HG03045 (cell line): ENCODE data around the gene ZNF100.
A peak's percentile ranks its signal among the peaks of the same experiment; 100 is the strongest.
"Not testable (repeated sequence)": the region's sequence is repeated elsewhere in the genome, so short reads cannot be mapped to it uniquely, and the experiment has no call there.

ENCODE experiments used
- ATAC-seq: cut with Tn5 transposase; IDR thresholded peaks from one replicate; pipeline ENCODE4 v1.9.1; 2021; ENCODE audit warnings: mild to moderate bottlenecking, moderate library complexity; ENCODE audit not compliant: unreplicated experiment

Gene ZNF100

DNA sequence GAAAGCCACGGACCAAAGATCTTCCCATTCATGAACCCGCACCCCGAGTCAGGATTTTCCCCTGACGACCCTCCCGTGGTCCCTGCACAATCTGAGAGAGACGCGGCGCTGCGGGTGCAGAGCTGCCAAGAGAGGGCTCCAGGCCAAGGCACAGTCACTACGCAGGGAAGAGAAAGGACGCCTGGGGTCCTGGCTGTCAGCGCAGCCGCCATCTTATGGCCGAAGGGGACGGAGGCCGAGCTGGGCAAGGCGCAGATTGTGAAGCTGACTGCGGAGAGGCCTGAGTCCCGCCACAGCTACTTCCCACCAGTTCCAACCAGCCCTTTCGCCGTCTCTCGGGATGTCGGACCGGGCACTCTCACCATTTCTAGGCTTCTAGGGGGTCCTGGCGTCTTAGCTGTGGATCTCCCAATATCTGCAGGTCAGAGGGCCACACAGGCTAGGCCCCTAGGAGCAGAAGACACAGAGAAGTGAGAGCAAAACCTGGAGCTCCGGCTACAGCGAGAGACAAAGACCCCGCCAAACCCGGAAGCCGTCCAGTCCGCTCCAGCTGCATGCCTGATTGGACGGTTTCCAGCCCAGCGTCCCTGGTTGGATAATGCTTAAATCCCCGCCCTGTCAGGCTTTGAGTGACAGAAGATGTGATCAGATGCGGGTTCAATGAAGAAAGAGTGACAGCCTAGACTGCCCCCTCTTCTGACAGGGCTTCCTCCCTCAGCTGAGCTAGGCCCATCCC lies at the start of gene ZNF100:
TSS of gene ZNF100 (minus strand) at position 515 of the 736 bp plus-strand sequence. CDS start at position 365, 150 bp downstream.
- ATAC-seq = peak; percentile 97

DNA sequence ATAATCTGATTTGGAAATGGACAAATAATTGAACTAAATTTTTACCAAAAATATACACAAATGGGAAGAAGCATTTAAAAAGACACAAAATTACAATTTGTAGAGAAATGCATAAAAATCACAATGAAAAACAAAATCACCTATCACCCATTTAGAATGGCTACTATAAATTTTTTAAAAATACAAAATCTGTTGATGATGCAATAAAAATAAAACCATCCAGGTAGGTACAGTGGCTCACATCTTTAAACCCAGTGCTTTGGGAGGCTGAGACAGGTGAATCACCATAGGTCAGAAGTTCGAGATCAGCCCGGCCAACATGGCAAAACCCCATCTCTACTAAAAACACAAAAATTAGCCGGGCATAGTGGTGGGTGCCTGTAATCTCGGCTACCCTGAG lies 45.1 kb upstream of the ZNF100 start:
- no peak for ATAC-seq

DNA sequence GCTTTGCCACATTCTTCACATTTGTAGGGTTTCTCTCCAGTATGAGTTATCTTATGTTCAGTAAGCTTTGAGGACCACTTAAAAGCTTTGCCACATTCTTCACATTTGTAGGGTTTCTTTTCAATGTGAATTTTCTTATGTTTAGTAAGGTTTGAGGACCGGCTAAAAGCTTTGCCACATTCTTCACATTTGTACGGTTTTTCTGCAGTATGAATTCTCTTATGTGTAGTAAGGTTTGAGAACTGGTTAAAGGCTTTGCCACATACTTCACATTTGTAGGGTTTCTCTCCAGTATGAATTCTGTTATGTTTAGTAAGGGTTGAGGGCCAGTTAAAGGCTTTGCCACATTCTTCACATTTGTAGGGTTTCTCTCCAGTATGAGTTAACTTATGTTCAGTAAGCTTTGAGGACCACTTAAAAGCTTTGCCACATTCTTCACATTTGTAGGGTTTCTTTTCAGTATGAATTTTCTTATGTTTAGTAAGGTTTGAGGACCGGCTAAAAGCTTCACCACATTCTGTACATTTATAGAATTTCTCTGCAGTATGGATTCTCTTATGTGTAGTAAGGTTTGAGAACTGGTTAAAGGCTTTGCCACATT lies 41.1 kb upstream of the ZNF100 start:
- not testable (repeated sequence) for ATAC-seq

DNA sequence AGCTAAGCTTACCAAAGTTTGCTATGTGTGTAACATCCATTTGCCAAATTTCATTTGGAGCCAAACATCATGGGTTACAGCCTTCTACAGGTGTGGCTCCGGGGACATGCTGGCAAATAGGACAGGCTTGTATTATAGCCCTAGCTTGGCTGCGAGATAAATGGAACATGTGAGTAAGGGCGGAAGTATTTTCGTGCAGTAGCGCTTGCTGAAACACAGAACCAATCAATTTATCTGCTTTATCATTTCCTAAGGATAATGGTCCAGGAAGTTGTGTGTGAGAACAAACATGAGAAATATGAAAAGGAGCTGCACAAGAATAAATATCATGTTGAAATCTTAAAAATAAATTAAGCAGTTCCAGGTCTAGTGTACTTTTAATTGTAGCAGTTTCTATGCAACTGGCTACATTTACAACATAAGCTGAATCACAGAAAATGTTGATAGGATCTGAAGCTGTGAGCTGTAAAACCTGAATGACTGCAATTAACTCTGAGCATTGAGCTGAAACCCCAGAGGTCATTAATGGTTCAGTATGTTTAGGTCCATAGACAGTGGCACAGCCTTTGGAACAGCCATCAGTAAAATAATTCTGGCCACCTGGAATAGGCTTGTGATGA lies 22.2 kb upstream of the ZNF100 start:
- no peak for ATAC-seq

DNA sequence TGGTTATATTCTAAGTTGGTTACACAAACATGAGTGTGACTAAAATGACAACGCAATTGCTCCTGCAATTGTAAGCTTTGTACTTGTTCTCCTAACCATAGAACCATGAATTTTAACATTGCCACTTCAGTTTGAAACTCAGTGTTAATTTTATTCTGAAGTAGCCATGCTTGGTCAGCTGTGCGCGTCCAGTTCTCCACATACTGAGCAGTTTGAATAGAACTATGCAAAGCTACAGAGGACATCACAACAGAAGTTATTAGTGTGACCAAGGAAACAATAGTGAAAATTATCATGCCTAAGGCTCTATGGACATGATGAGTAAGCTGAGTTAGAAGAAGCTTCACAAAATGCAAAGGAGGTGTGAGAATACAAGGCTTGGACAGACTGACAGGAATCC lies 19.6 kb upstream of the ZNF100 start:
- ATAC-seq = no peak

DNA sequence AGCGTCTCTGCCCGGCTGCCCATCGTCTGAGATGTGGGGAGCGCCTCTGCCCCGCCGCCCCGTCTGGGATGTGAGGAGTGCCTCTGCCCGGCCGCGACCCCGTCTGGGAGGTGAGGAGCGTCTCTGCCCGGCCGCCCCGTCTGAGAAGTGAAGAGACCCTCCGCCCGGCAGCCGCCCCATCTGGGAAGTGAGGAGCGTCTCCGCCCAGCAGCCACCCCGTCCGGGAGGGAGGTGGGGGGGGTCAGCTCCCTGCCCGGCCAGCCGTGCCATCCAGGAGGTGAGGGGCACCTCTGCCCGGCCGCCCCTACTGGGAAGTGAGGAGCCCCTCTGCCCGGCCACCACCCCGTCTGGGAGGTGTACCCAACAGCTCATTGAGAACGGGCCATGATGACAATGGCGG lies 8.4 kb upstream of the ZNF100 start:
- ATAC-seq = not testable (repeated sequence)

DNA sequence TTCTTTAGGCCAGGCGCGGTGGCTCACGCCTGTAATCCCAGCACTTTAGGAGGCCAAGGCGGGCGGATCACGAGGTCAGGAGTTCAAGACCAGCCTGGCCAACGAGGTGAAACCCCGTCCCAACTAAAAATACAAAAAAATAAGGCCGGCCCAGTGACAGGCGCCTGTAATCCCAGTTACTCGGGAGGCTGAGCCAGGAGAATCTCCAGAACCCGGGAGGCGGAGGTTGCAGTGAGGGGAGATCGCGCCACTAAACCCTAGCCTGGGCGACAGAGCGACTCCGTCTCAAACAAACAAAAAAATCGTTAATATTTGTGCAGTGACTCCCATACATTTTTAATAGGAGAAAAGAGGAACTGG lies 694 bp downstream of the ZNF100 start:
- not testable (repeated sequence) for ATAC-seq

DNA sequence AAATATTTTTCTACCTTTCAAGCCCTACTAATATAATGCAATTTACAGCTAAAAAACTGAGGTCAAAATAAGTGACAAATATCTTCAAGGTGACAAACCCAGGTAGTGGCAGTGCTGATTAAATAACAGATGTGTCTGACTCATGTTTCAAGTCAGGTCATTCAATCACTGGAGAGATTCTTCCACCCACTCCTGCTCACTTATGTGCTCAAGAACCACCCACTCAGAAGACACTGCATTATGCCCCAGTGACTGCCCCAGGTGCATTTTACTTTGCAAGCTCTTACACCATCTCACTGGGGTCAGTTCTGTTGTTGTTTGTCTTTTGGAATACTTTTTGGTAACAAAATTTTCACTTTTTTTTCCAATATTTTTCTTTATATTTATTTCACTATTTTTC lies 2.2 kb downstream of the ZNF100 start:
- ATAC-seq = no peak

DNA sequence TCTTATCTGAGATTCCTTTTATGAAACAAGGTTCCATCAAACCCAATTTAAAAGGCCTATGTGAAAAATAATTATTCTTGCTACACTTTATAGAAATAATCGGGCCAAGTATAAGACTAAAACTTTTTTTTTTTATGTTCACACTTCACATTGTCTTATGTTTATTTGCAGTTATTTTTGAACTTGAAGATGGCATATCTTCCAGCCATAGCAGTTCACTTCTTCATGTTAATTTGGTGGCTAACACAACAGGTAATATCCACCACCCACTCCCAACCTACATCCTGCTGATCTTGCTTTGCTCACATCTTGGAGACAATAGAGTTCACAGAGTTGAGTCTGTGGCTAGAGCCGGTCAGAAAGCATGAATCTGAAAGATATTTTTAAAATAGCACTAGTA lies 5.8 kb downstream of the ZNF100 start:
- not testable (repeated sequence) for ATAC-seq

DNA sequence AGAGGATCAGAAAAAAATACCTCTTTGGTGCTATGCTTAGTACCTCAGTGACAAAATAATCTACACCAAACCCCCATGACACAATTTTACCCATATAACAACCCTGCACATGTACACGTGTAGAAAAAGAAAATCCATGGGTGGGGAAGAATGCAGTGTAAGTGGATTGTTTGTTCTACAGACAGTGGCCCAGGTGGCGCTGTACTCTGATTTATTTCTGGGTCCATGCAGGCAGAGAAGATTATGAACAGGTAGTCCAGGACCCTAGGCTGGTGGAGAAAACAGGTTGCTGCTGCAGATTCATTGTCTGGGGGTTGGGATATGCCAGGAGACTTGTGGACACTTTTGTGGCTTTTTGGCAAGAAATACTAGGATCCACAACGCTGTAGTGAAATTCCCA lies 9.1 kb downstream of the ZNF100 start:
- no peak for ATAC-seq

DNA sequence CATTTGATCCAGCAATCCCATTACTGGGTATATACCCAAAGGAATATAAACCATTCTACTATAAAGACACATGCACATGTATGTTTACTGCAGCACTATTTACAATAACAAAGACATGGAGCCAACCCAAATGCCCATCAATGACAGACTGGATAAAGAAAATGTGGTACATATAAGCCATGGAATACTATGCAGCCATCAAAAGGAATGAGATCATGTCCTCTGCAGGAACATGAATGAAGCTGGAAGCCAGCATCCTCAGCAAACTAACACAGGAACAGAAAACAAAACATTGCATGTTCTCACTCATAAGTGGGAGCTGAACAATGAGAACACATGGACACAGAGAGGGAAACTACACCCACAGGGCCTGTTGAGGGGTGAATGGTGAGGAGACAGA lies 11.8 kb downstream of the ZNF100 start:
- ATAC-seq = not testable (repeated sequence)

DNA sequence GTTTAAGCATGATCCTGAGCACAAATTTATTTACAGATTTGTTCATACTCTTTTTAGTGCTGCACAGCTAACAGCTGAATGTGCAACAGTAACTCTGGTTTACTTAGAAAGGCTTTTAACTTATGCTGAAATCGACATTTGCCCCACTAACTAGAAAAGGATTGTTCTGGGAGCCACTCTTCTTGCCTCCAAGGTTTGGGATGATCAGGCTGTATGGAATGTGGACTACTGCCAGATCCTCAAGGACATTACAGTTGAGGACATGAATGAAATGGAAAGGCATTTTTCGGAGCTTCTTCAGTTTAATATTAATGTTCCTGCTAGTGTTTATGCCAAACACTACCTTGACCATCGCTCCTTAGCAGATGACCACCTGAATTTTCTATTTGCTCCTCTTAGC lies 16.0 kb downstream of the ZNF100 start:
- no peak for ATAC-seq

DNA sequence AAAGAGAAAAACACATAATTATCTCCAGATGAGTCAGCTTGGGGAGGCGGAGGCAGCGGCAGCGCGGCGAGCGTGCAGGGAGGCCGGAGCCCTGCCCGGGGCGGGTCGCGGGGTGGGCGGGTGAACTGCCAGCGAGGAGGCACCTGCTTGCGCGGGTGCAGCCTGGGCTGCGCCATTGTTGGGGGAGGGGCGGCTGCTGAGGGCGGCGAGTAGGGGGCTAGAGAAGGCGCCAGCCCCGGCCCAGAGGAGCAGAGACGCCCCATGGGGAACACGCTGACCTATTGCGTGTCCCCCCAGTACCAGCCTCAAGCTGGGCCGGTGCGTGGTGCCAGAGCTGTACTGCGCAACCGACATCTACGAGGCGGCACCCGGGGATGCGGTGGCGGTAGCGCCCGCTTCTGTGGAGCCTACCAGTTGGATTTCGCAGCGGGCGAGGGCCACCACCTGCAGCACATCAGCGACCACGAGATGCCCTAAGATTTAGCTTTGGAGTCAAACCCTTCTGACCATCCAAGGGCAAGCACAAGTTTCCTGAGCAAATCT lies 16.7 kb downstream of the ZNF100 start:
- ATAC-seq = no peak

DNA sequence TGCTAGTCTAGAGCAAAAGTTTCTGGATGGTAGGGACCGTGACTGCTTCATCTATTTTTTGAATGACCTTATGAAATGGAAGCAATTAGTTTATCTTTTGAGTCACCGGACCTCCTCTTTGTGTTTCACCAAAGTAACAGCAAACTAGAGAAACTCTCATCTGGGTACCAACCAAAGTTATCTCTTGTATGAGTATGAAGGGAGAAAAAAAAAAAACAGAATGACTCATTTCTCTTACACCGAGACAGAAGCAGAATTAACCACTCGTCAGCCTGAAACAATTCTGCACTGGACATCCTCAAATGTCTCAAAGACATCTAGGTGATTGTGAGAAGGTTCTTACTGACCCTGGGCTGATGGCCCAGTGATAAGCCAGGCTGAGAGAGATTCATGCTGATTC lies 18.3 kb downstream of the ZNF100 start:
- ATAC-seq = no peak

DNA sequence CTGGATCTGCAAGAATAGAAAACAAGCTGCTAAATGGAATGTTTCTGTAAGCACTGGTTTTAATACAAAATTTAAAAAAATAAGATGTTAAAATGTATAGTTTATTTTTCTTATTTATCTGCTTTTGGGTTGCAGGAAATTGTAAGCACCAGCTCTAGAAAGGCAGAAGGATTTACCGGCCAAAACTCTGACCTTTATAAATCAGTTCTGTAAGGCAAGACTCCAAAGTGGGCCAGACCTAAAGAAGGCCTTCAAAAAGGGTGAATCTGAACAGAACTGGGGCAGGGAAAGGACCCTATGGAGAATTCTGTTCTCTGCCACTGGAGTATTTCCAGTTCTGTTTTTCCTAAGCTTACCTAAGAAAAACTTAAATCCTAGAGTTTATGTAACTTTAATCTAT lies 19.3 kb downstream of the ZNF100 start:
- ATAC-seq = no peak

DNA sequence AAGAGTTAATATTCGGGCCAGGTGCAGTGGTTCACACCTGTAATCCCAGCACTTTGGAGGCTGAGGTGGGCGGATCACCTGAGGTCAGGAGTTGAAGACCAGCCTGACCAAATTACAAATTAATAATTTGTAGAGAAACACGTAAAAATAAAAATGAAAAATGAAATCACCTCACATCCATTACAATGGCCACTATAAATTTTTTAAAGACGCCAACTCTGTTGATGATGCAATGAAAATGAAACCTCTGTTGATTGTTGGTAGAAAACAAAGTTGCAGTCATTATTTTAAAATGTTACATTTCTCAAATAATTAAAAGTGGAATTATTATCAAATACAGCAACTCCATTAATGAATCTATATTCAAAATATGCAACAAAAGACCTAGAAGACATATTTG lies 26.8 kb downstream of the ZNF100 start:
- no peak for ATAC-seq

DNA sequence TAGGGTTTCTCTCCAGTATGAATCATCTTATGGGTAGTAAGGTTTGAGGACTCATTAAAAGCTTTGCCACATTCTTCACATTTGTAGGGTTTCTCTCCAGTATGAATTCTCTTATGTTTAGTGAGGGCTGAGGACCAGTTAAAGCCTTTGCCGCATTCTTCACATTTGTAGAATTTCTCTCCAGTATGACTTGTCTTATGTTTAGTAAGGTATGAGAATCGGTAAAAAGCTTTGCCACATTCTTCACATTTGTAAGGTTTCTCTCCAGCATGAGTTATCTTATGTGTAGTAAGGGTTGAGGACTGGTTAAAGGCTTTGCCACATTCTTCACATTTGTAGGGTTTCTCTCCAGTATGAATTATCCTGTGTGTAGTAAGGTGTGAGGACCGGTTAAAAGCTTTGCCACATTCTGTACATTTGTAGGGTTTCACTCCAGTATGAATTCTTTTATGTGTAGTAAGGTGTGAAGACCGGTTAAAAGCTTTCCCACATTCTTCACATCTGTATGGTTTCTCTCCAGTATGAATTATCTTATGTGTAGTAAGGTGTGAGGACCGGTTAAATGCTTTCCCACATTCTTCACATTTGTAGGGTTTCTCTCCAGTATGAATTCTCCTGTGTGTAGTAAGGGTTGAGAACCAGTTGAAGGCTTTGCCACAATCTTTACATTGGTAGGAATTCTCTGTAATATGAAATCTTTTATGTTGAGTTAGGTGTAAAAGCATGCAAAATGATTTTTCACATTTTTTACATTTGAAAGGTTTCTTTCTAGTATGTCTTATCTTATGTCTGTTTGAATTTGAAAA lies 40.2 kb downstream of the ZNF100 start:
- not testable (repeated sequence) for ATAC-seq

DNA sequence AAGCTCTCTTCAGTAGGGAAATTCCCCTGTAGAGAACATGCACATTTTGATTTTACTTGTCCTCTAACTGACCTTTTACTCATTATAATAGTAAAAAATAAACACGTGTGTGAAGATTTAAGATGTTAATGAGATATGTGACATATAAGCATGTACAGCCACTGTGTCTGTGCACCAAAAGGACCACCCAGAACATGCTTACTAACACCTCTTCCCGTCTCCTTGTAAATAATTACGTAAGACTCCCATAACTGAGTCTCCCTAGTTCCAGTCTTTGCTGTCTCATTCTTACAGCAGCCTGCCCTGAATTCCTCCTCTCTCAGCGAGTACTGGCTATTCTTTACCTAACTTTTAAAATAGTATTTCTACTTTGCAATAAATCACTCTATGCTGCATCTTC lies 53.6 kb downstream of the ZNF100 start:
- no peak for ATAC-seq

DNA sequence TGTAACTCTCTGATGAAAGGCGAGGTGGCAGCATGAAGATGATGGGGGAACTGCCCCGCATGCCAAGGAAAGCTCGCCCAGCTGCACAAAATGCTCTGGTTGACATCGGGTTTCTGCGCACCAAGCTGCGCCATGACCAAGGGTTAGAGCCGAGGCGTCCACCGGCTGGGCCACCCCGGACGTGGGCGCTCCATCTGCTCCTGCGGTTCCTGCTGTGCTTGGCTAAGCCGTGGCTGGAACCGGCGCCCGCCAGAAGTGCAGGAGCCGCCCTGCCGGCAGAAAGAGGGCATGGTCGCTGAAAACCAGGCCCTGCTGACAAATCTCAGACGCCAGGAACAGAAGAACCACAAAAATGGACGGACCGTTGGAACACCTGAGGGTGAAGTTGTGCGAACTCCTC lies 57.9 kb downstream of the ZNF100 start:
- ATAC-seq = no peak

DNA sequence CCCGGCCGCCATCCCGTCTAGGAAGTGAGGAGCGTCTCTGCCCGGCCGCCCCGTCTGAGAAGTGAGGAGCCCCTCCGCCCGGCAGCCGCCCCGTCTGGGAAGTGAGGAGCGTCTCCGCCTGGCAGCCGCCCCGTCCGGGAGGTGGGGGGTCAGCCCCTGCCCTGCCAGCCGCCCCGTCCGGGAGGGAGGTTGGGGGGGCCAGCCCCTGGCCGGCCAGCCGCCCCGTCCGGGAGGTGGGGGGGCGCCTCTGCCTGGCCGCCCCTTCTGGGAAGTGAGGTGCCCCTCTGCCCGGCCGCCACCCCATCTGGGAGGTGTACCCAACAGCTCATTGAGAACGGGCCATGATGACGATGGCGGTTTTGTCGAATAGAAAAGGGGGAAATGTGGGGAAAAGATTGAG lies 59.5 kb downstream of the ZNF100 start:
- ATAC-seq = not testable (repeated sequence)

DNA sequence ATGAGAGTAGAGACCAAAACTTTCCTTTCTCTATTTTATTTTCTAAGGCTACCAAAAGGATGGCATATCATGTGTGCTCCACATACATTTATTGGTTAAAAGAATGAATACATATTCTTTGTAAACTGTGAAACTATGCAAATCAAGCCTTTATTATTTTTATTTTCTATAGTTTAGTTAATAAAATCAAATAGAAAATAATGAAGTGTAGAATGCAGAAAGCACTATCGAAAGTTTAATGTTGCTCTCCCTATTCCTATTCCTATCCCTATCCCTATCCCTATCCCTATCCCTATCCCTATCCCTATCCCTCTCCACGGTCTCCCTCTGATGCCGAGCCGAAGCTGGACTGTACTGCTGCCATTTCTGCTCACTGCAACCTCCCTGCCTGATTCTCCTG lies 60.3 kb downstream of the ZNF100 start:
- ATAC-seq = no peak
